ENCODE data around the gene CST11. TPM values are rescaled to one million over a fixed set of nuclear protein-coding genes. Genes with fewer than 3 reads are reported as not detected.

CST11 gene
- polyA plus RNA-seq, 2 of the 4 experiments (the other 2 are of a cell fraction), result not detected

GRCh38 chr20:23408957-23409356 lies 43.7 kb downstream of the CST11 start (continued):
- TF ChIP-seq REST (IDR thresholded peaks at IDR 0.05), result no peak
- TF ChIP-seq RNF2 (IDR thresholded peaks at IDR 0.05; ENCODE audit: borderline replicate concordance, low read depth), result no peak

GRCh38 chr20:23407781-23408464 lies 44.8 kb downstream of the CST11 start:
- ATAC-seq, result no peak
- H3K4me2 ChIP-seq, result no peak overlapping the region
- WGBS (ENCODE audit: missing lambda C conversion rate), result 96% methylated on average over 2 of the region's 2 CpGs
- H3K27ac ChIP-seq, result no peak overlapping the region
- POLR2A ChIA-PET, result no interaction called here
- DNase-seq (ENCODE audit: low read depth in 1 of 2, low spot score in 1 of 2), result no peak
- CTCF ChIA-PET, result interaction anchor here (0.7 to 2.2 kb wide), 2 partner anchors 11 to 22 kb away, joined by 3 to 9 read pairs; no protein-coding TSS in a partner anchor
- H3K4me3 ChIP-seq, result no peak overlapping the region
- TF ChIP-seq MYC (IDR thresholded peaks at IDR 0.05; ENCODE audit: borderline replicate concordance, low read length) (no peak), POLR2AphosphoS2 (conservative IDR thresholded peaks at IDR 0.05; ENCODE audit: low read length) (no peak), ELK1 (IDR thresholded peaks at IDR 0.05; ENCODE audit: low read depth, low read length) (no peak), CBX8 (IDR thresholded peaks at IDR 0.05) (no peak), SMC3 (IDR thresholded peaks at IDR 0.05) (no peak), HES2 (IDR thresholded peaks at IDR 0.05) (no peak), FOSB (CRISPR knock-in tag; IDR thresholded peaks at IDR 0.05) (no peak)
- peak; percentile 84 for FAIRE-seq
- no peaks in the 10 kb centered on the region for H3K9me3 ChIP-seq
- H3K4me1 ChIP-seq, result peaks cover 9% of the 10 kb centered on the region; the same call in 2 of the 3 replicates

GRCh38 chr20:23406880-23407279 lies 45.8 kb downstream of the CST11 start:
- 97% methylated on average over 1 of the region's 1 CpG for WGBS (ENCODE audit: missing lambda C conversion rate)
- no peak for DNase-seq (ENCODE audit: low read depth in 1 of 2, low spot score in 1 of 2)
- no peak overlapping the region for H3K4me2 ChIP-seq
- TF ChIP-seq NFE2L2 (conservative IDR thresholded peaks at IDR 0.05; ENCODE audit: low read length) (no peak), ZC3H11A (IDR thresholded peaks at IDR 0.05) (no peak), GATA3 (IDR thresholded peaks at IDR 0.05; ENCODE audit: borderline replicate concordance) (no peak), ZNF302 (CRISPR knock-in tag; IDR thresholded peaks at IDR 0.05) (no peak), MAZ (IDR thresholded peaks at IDR 0.05; ENCODE audit: borderline replicate concordance, low read depth, low read length) (no peak), CHD4 (IDR thresholded peaks at IDR 0.05; ENCODE audit: borderline replicate concordance) (no peak), NR3C1 (IDR thresholded peaks at IDR 0.05) (no peak), ATOH8 (CRISPR knock-in tag; IDR thresholded peaks at IDR 0.05; ENCODE audit: low read depth) (no peak), HOXA7 (CRISPR knock-in tag; IDR thresholded peaks at IDR 0.05) (no peak), ESRRA (IDR thresholded peaks at IDR 0.05; ENCODE audit: borderline replicate concordance, low read length) (no peak), SMC3 (IDR thresholded peaks at IDR 0.05) (no peak), EP300 (IDR thresholded peaks at IDR 0.05) (no peak), ZSCAN20 (CRISPR knock-in tag; IDR thresholded peaks at IDR 0.05) (no peak), MAX (IDR thresholded peaks at IDR 0.05) (no peak), NPAS2 (CRISPR knock-in tag; IDR thresholded peaks at IDR 0.05; ENCODE audit: borderline replicate concordance) (no peak), HOXB5 (CRISPR knock-in tag; IDR thresholded peaks at IDR 0.05) (no peak), RCOR1 (IDR thresholded peaks at IDR 0.05; ENCODE audit: low read depth, low read length) (no peak), USF2 (IDR thresholded peaks at IDR 0.05) (no peak)
- no peak overlapping the region for H3K4me3 ChIP-seq
- H3K4me1 ChIP-seq, result peaks cover 2% of the 10 kb centered on the region; the same call in 2 of the 3 replicates
- H3K27ac ChIP-seq, result no peak overlapping the region
- ChIA-PET CTCF (interaction anchor here (0.7 to 2.2 kb wide), 4 partner anchors 12 to 38 kb away, joined by 3 to 9 read pairs (median 3); no protein-coding TSS in a partner anchor), POLR2A (no interaction called here)
- no peak for ATAC-seq
- no peaks in the 10 kb centered on the region for H3K9me3 ChIP-seq
- FAIRE-seq, result no peak

Measured in A549 (cell line).